Subcutaneous adipose tissue (tissue), 4 donors: ENCODE measurements around the gene MICALL1. TPM values are rescaled to one million over a fixed set of nuclear protein-coding genes. Genes with fewer than 3 reads are reported as not detected.

Experiments used
- total RNA-seq, 4 donors: library from RNA; depleted of rRNA; stranded (reverse); fragments of >200 nt; gene quantifications; one replicate each; pipeline ENCODE4 v1.1.0, GENCODE V29; 2016
- TF ChIP-seq, protein P1 (sequence below): fragments of 450-650 bp; IDR thresholded peaks from one replicate; pipeline ENCODE4 v1.5.1; 2016; ENCODE audit warnings: low read depth, mild to moderate bottlenecking, control low read depth, antibody characterized with exemption, moderate library complexity

The MICALL1 gene
- total RNA-seq, 4 donors from 2014 or later, result 6.2 to 24.5 (median 8.0) TPM

DNA sequence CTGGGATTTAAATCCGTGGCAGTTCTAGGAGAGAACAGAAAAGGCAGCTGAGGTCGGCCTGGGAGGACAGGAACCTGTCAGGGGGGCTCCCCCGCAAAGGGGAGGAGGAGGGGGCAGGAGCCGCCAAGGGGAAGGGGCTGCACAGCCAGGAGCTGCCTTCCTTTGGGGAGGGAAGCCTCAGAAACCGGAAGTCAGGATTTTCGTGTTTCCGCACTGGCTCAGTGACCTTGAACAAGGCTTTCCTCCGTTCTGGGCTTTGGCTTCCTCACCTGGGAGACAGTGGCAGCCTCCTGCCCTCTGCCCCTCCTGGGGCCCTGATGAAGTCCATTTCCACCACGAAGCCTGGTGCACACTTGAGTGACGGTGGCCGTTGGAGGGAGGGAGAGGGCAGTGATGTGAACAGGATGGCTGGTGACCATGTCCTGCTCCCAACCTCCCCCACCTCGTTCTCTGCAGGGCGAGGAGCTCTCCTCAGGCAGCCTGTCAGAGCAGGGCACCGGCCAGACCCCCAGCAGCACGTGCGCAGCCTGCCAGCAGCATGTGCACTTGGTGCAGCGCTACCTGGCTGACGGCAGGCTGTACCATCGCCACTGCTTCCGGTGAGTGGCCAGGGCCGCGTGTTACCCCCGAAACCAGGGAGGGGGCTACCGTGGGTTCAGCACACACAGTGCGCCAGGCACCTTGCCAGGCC, 12.6 kb downstream of the MICALL1 start:
- TF ChIP-seq, protein P1, sequence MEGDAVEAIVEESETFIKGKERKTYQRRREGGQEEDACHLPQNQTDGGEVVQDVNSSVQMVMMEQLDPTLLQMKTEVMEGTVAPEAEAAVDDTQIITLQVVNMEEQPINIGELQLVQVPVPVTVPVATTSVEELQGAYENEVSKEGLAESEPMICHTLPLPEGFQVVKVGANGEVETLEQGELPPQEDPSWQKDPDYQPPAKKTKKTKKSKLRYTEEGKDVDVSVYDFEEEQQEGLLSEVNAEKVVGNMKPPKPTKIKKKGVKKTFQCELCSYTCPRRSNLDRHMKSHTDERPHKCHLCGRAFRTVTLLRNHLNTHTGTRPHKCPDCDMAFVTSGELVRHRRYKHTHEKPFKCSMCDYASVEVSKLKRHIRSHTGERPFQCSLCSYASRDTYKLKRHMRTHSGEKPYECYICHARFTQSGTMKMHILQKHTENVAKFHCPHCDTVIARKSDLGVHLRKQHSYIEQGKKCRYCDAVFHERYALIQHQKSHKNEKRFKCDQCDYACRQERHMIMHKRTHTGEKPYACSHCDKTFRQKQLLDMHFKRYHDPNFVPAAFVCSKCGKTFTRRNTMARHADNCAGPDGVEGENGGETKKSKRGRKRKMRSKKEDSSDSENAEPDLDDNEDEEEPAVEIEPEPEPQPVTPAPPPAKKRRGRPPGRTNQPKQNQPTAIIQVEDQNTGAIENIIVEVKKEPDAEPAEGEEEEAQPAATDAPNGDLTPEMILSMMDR, result no peak

DNA sequence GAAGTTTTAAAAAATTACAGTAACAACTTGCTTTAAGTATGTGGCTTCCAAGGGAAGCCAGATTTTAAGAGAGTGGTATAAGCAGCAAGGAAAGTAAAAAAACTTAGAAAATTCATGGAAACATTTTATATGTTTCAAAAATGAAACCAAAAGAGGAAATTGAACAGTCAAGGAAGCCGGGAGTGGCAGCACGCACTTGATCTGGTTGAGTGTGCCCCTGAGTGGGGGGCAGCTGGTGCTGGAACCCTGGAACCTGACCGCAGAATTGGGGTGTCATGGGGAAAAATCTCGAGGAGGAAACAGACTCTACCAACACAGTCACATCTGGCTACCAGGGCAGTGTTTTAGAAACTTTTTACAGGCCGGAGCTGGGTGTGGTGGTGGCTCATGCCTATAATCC, 14.0 kb downstream of the MICALL1 start:
- TF ChIP-seq, protein P1, result no peak

DNA sequence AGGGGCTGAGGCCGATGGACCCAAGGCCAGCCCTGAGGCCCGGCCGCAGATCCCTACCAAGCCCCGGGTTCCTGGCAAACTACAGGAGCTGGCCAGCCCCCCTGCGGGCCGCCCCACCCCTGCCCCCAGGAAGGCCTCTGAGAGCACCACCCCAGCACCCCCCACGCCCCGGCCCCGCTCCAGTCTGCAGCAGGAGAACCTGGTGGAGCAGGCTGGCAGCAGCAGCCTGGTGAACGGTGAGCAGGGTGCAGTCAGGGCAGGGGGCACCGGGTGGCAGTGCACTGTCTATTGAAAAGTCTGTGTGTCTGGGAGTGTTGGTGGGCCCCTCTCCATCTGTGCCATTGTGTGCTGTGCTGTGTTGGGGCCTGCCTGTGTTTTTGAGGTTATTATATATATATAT, 16.1 kb downstream of the MICALL1 start:
- TF ChIP-seq, protein P1, result no peak

DNA sequence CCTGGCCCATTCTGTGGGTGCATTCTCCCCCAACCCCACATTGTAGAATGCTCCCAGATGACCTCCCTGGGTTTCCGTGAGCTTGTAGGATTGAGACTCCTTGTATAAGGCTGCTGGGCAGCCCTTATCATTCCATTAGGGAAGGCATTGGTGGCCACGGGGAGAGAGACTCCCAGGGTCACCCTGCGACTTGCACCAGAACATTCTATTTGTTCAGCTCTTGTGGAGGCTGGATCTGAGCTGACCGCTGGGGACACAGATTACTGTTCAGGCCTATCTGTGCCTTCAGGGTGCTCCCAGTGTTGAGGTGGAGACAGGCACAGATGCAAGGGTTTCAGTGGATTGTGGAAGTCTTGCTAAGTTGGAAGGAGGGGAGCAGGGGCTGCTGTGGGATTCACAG, 17.8 kb downstream of the MICALL1 start:
- TF ChIP-seq, protein P1, result no peak

DNA sequence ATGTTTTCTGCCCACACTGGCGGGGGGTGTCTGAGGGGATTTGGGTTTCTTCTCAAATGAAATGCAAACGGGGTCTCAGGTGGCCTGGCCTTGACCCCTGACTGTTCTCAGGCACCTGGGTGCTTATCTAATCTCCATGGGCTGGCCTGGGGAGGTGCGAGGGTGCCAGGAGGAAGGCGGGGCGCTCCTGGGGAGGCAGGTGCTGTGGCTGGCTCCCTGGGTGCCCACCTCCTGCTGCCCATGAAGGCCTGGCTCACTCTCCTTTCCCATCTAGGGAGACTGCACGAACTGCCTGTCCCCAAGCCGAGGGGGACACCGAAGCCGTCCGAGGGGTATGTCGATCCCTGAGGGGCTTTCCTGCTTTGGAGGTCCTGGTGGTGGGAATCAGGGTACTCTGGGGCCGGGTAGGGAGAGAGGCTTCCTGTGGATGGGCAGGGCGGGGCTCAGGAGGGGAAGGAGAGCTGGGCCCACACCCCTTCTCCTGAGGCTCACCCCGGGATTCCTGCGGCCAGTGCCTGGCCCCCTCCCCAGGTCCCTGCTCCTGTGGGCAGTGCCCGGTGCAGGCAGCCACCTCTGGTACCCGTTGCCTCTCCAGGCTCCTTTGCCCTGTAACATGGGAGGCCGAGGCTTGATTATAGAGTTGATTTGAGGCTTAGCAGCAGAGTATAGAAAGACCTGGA, 18.4 kb downstream of the MICALL1 start:
- TF ChIP-seq, protein P1, result no peak

DNA sequence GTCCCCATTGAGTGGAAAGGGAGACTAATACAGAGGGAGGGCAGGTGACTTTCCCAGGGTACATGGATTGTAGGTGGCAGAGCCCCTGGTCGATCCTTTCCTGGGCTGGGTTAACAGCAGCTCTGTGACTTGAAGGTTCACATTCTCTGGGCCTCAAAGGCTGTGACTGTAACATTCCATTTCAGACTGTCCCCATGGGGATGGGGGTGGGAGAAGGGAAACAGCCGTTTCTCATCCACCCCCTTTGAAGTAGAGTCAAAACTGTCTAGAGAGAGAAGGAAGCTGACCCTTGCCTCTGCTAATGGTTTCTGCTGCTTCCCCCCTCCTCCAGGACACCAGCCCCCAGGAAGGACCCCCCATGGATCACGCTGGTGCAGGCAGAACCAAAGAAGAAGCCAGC, 19.2 kb downstream of the MICALL1 start:
- TF ChIP-seq, protein P1, result no peak

DNA sequence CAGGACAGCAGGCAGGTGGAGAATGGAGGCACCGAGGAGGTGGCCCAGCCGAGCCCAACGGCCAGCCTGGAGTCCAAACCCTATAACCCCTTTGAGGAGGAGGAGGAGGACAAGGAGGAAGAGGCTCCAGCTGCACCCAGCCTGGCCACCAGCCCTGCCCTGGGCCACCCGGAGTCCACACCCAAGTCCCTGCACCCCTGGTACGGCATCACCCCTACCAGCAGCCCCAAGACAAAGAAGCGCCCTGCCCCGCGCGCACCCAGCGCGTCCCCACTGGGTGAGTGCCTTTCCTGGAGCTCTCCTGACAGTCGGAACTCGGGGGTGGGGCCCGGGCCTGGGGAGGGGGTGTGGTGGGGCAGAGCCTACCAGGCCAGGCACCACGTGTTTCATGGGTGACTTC, 19.7 kb downstream of the MICALL1 start:
- TF ChIP-seq, protein P1, result no peak
